Suppressor macrophage treated with lipopolysaccharide for 1 hour (primary cell): ENCODE results near the gene OR51B4.
"Not testable (repeated sequence)": the region's sequence is repeated elsewhere in the genome, so short reads cannot be mapped to it uniquely, and the experiment has no call there.

ENCODE experiments used
- DNase-seq, 3 donors: peaks; one replicate each; pipeline ENCODE4 v3.0.0-alpha.2; 2020 to 2022

Gene OR51B4, protein sequence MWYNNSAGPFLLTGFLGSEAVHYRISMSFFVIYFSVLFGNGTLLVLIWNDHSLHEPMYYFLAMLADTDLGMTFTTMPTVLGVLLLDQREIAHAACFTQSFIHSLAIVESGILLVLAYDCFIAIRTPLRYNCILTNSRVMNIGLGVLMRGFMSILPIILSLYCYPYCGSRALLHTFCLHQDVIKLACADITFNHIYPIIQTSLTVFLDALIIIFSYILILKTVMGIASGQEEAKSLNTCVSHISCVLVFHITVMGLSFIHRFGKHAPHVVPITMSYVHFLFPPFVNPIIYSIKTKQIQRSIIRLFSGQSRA

DNA sequence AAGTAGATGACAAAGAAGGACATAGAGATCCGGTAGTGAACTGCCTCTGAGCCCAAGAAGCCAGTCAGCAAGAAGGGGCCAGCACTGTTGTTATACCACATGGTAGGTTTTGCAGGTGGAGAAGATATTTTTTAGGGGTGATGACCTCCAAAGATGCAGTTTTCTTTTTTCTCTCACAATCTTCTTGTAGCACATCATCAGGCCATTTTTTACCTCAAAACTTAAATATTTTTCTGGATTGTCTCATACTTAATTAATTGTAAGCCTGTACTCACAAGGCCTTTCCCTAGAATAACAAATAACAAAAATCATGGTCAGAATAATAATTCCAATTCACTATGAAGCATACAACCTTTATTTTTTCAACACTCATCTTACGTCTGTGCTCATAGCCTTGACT, at the start of gene OR51B4:
TSS of gene OR51B4 (minus strand) at position 101 of the 400 bp plus-strand sequence. CDS start at position 101, 0 bp downstream.
- no peak for DNase-seq

GRCh38 chr11:5351208-5351607, 49.5 kb upstream of the OR51B4 start, which contains the start of gene OR51B6:
Gene OR51B6 (plus strand): TSS chr11:5351508. CDS start chr11:5351508, 0 bp downstream.
- DNase-seq = no peak

- DNase-seq = no peak
Measured at GRCh38 chr11:5349550-5349949, 47.8 kb upstream of the OR51B4 start.

DNA sequence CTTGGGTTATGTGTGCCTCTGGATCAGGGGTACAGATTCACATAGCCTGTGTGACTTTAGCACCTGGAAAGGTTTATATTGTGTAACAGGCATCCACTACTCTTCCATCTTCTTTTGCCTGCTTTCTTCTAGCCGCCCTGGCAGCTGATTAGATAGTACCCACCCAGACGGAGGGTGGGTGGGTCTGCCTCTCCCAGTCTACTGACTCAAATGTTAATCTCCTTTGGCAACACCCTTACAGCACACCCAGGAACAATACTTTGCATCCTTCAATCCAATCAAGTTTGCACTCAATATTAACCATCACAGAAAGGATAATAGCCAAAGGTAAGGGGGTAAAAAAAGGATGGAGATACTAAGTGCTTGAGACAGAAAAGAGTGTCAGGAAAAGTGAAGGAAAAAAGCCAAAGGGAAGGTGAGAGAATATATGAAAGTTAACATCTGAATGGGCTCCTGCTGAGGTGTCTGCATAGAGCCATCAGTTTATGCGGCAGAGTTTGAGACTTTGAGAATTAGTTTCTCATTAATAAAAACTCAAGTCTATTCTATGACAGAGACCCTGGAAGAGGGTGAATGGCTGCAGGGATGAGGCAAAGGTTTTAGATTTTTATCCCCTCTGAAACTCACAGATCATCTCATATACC, 46.9 kb upstream of the OR51B4 start:
- DNase-seq = no peak

DNA sequence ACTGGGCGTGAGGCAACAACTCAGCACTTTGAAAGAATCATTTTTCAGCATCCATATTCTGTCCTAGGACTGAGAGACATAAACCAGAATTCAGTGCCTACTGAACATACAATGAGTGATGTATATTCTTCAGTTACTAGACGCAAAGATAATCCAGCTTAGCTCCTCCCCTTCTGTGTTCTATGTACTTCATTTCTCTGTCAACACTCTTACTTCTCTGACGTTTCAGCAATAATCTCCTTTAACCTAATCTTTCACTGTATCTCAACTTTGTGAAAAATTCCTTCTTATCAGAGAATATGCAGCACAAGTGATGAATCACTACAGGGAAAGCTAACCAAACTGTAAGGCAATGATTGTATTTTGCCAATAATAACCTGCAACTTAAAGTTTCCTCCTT, 44.1 kb upstream of the OR51B4 start:
- DNase-seq = no peak

DNA sequence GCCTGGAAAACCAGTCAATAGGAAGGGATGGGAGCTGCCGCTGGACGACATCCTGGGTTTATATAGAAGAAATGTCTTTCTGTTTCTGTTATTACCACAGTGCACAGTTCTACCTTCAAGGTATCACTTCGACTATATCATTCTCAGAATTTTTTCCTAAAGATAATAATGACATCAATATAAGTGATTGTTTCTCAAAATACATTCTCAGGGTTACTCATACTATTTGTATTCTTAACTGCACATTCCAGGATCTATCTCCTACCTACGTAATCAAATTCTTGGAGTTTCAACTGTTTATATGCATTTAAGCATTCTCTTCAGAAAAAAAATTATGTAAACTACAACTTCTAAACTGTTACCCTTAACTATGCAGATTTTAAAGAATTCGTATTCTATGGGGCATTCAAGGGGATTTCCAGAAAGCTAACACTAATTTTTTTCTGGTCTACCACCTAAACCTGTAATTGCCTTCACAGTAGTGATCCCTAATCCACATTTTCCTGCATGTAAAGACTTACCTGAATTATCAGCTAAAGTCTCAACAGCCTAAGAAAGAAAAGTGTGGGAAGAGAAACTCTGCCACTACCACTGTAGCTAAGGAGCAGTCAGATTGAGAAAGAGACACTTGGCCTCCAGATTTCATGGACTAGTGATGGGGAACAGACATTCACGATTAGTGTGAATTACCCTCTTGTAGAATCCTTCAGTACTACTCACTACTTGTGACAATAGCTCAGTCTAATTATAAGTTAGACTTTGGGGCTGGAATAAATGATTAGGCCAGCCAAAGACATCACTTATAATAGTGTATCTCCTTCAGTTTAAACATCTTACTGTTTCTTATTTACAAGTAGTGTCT, 42.0 kb upstream of the OR51B4 start, which contains the start of gene OR51B5:
TSS of gene OR51B5 (minus strand) at position 51 of the 862 bp plus-strand sequence. CDS start at position 51, 0 bp downstream.
- no peak for DNase-seq

GRCh38 chr11:5339771-5340322, 38.1 kb upstream of the OR51B4 start:
- DNase-seq = no peak

GRCh38 chr11:5337253-5337652, 35.5 kb upstream of the OR51B4 start:
- not testable (repeated sequence) for DNase-seq

DNA sequence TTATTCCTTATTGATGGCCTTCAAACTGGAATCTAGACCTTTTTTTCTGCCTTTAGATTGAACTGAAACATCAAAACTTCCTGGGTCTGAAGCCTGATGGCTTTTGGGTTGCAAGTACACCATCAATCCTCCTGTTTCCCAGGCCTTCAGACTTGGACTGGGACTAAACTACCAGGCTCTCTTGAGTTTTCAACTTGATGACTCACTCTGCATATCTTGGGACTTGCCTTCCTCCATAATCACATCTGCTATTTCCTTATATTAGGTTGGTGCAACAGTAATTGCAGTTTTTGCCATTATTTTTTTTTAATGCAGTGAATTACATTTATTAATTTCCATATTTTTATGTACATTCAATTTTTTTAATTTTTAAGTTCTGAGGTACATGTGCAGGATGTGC, 34.6 kb upstream of the OR51B4 start:
- no peak for DNase-seq

DNA sequence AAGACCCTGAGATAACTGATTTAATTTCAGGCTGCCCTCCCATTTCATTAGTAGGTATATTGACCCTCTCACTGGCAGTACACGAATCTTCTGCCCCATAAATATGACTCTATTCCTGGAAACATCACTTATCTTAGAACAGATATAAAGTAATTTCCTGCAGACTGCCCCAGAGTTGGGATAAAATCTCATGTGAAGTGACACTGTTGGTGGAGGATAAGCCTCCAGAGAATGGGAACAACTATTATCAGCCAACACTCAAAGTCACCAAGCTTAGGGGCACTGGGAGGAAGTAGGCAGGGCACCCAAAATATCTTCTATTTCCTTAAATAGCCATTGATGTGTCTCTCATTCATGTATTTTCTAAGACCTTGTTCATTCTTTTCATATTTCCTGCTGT, 33.4 kb upstream of the OR51B4 start:
- DNase-seq = no peak

- no peak for DNase-seq
Measured at GRCh38 chr11:5324197-5324596, 22.5 kb upstream of the OR51B4 start, which contains the start of gene OR51B2. Gene OR51B2 (minus strand): TSS chr11:5324297. CDS start chr11:5324297, 0 bp downstream.

- DNase-seq = no peak
Measured at GRCh38 chr11:5317292-5317691, 15.5 kb upstream of the OR51B4 start.

- not testable (repeated sequence) for DNase-seq
Measured at GRCh38 chr11:5313326-5314023, 11.7 kb upstream of the OR51B4 start.

GRCh38 chr11:5310423-5310822, 8.7 kb upstream of the OR51B4 start:
- no peak for DNase-seq

- no peak for DNase-seq
Measured at GRCh38 chr11:5307256-5308019, 5.7 kb upstream of the OR51B4 start.

GRCh38 chr11:5304046-5304445, 2.3 kb upstream of the OR51B4 start:
- no peak for DNase-seq

DNA sequence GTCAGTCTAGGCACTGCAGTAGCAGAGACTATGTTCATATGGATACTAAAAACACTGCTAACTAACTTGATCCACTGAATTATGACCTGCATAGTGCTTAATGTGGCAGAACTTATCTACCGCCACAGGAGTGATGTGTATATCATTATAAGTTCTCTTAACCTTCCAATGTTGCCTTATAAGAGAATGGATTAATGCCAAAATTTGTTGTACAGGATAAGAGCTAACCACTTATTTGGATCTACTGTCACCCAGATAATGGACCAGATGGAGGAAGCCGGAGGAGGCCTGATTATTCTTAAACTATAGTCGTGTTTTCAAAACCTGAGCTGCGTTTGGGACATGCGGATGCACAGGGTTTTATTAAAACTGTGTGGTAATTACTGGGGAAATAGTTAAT, 1.9 kb upstream of the OR51B4 start:
- no peak for DNase-seq

- DNase-seq = no peak
Measured at GRCh38 chr11:5300251-5300650, 1.5 kb downstream of the OR51B4 start.

- no peak for DNase-seq
Measured at GRCh38 chr11:5298451-5298850, 3.3 kb downstream of the OR51B4 start.

- DNase-seq = no peak
Measured at GRCh38 chr11:5297721-5298323, 3.9 kb downstream of the OR51B4 start.
